Measurements from ENCODE around the gene PIK3CD.
"Not testable (repeated sequence)": the region's sequence is repeated elsewhere in the genome, so short reads cannot be mapped to it uniquely, and the experiment has no call there.

- not testable (repeated sequence) for TF ChIP-seq CTCF, POLR2AphosphoS5 (IDR thresholded peaks at IDR 0.05)
Observed at GRCh38 chr1:9625030-9625429, 26.5 kb upstream of the PIK3CD start.
